RWPE1 (cell line): ENCODE measurements around the gene TBL1X.

Experiments used
- CTCF ChIA-PET: fragments of 350-600 bp; sonication (Branson Sonifier 250); formaldehyde crosslinking; extraction: SDS; loops from one replicate; lab custom pipeline; 2021; lab: Yijun Ruan, JAX
- POLR2A ChIA-PET: fragments of 400-600 bp; formaldehyde crosslinking; extraction: SDS; loops from one replicate; lab custom pipeline; 2020; ENCODE audit warnings: antibody characterized with exemption; ENCODE audit not compliant: low non-redundant PET; lab: Yijun Ruan, JAX
- DNase-seq: peaks from one replicate; pipeline ENCODE4 v3.0.0; 2012; ENCODE audit warnings: low spot score
- H3K27ac ChIP-seq: fragments of 450-650 bp; 2 replicates; pipeline ENCODE4 v1.5.1; 2017
- CTCF ChIP-seq: fragments of 450-650 bp; conservative IDR thresholded peaks from 2 replicates; pipeline ENCODE4 v1.5.1; 2017; ENCODE audit warnings: low read depth, mild to moderate bottlenecking

Gene TBL1X

GRCh38 chrX:9542106-9542760 is 77.4 kb downstream of the TBL1X start:
- CTCF ChIA-PET, result no interaction called here
- no peak for DNase-seq
- TF ChIP-seq CTCF, result no peak
- H3K27ac ChIP-seq, result no peak overlapping the region
- POLR2A ChIA-PET, result no interaction called here

- POLR2A ChIA-PET, result no interaction called here
- CTCF ChIA-PET, result no interaction called here
- H3K27ac ChIP-seq, result no peak overlapping the region
- DNase-seq, result no peak
- TF ChIP-seq CTCF, result no peak
These were observed 77.9 kb downstream of the TBL1X start for GRCh38 chrX:9542761-9543111.

GRCh38 chrX:9555354-9555753 is 90.5 kb downstream of the TBL1X start:
- no peak for DNase-seq
- POLR2A ChIA-PET, result no interaction called here
- CTCF ChIA-PET, result no interaction called here
- no peak overlapping the region for H3K27ac ChIP-seq
- no peak for TF ChIP-seq CTCF

GRCh38 chrX:9557091-9557490 is 92.2 kb downstream of the TBL1X start:
- CTCF ChIA-PET, result no interaction called here

GRCh38 chrX:9557521-9557920 is 92.7 kb downstream of the TBL1X start:
- POLR2A ChIA-PET, result no interaction called here
- CTCF ChIA-PET, result no interaction called here
- DNase-seq, result no peak
- no peak overlapping the region for H3K27ac ChIP-seq
- TF ChIP-seq CTCF, result no peak

More at GRCh38 chrX:9557091-9557490, 92.2 kb downstream of the TBL1X start:
- no peak for DNase-seq
- POLR2A ChIA-PET, result no interaction called here
- H3K27ac ChIP-seq, result no peak overlapping the region
- no peak for TF ChIP-seq CTCF

GRCh38 chrX:9558615-9559014 is 93.8 kb downstream of the TBL1X start:
- H3K27ac ChIP-seq, result no peak overlapping the region
- no peak for TF ChIP-seq CTCF
- CTCF ChIA-PET, result no interaction called here
- POLR2A ChIA-PET, result no interaction called here
- DNase-seq, result no peak

- no peak for DNase-seq
- no peak for TF ChIP-seq CTCF
- H3K27ac ChIP-seq, result no peak overlapping the region
- ChIA-PET POLR2A (no interaction called here), CTCF (no interaction called here)
These were observed 95.4 kb downstream of the TBL1X start for GRCh38 chrX:9560219-9560618.
